B cell (primary cell): ENCODE results near the gene ZNF273. TPM values are rescaled to one million over a fixed set of nuclear protein-coding genes. Genes with fewer than 3 reads are reported as not detected.

Experiments
- ATAC-seq: fragments of 200-7000 bp; cut with Tn5 transposase; one replicate; pipeline ENCODE4 v1.10.0; 2021; ENCODE audit warnings: low read depth, mild to moderate bottlenecking, moderate number of reproducible peaks, moderate library complexity
- CTCF ChIA-PET: fragments of 350-600 bp; sonication (Branson Sonifier 250); formaldehyde crosslinking; loops from one replicate; lab custom pipeline; 2021; ENCODE audit warnings: antibody characterized with exemption, inconsistent platforms; lab: Charles Lee
- POLR2A ChIA-PET: fragments of 350-600 bp; sonication (Branson Sonifier 250); formaldehyde crosslinking; loops from one replicate; lab custom pipeline; 2021; ENCODE audit warnings: antibody characterized with exemption; lab: Charles Lee
- DNase-seq: peaks from one replicate; pipeline ENCODE4 v3.0.0; 2013
- H2AFZ ChIP-seq: 2 replicates; pipeline ENCODE4 v1.6.1; 2012; ENCODE audit warnings: mild to moderate bottlenecking, low read depth, low read length; ENCODE audit not compliant: insufficient read depth, poor library complexity, severe bottlenecking
- H3K27ac ChIP-seq, 2 donors: 1 replicate in 1 of 2; 2 replicates in 1 of 2; pipeline ENCODE4 v1.5.1; 2012 to 2013; ENCODE audit warnings: low read length in 2 of 2, mild to moderate bottlenecking in 2 of 2, moderate library complexity in 1 of 2
- H3K27me3 ChIP-seq, 4 experiments: fragments of 200-600 bp in 1 of 4; sonication (generic) in 1 of 4; replicated peaks in 1 of 4; 1 replicate in 2 of 4; 2 replicates in 2 of 4; pipeline versions ENCODE4 v1.6.1 to v1.7.0; 2013 to 2016; ENCODE audit warnings: low read length in 3 of 4, mild to moderate bottlenecking in 2 of 4, mixed read lengths in 1 of 4, moderate library complexity in 1 of 4; ENCODE audit not compliant: insufficient read depth in 4 of 4, control insufficient read depth in 3 of 4; ENCODE audit errors: control extremely low read depth in 1 of 4
- H3K36me3 ChIP-seq, 2 experiments: replicated peaks in 1 of 2; 1 replicate in 1 of 2; 2 replicates in 1 of 2; pipeline versions ENCODE4 v1.6.1 to v1.7.1; 2013; ENCODE audit warnings: low read length in 1 of 2; ENCODE audit not compliant: insufficient read depth in 2 of 2, control insufficient read depth in 1 of 2; ENCODE audit errors: control extremely low read depth in 1 of 2, extremely low read depth in 1 of 2
- H3K4me1 ChIP-seq, 2 donors: fragments of 200-600 bp in 1 of 2; sonication (generic) in 1 of 2; 1 replicate in 1 of 2; 2 replicates in 1 of 2; pipeline versions ENCODE4 v1.5.1 to v1.6.1; 2013 to 2017; ENCODE audit warnings: low read length in 2 of 2; ENCODE audit not compliant: control insufficient read depth in 2 of 2, insufficient read depth in 2 of 2
- H3K4me2 ChIP-seq: replicated peaks from 2 replicates; pipeline ENCODE3; 2012; ENCODE audit warnings: mild to moderate bottlenecking, low read depth, low read length; ENCODE audit not compliant: poor library complexity, severe bottlenecking
- H3K4me3 ChIP-seq, 5 experiments: fragments of 200-600 bp in 1 of 5; sonication (generic) in 1 of 5; 1 replicate in 3 of 5; 2 replicates in 2 of 5; pipeline versions ENCODE4 v1.5.1 to v1.7.0; 2011 to 2016; ENCODE audit warnings: low read length in 4 of 5, mild to moderate bottlenecking in 4 of 5, low read depth in 2 of 5, control low read depth in 1 of 5, moderate library complexity in 1 of 5; ENCODE audit not compliant: insufficient read depth in 1 of 5; ENCODE audit errors: control extremely low read depth in 1 of 5, extremely low read depth in 1 of 5
- H3K79me2 ChIP-seq: fragments of 200-600 bp; sonication (generic); one replicate; pipeline ENCODE4 v1.6.0; 2016; ENCODE audit warnings: low read length; ENCODE audit not compliant: control insufficient read depth, insufficient read depth
- H3K9ac ChIP-seq: fragments of 200-600 bp; sonication (generic); 2 replicates; pipeline ENCODE4 v1.6.1; 2017; ENCODE audit warnings: mild to moderate bottlenecking, low read length, moderate library complexity
- H3K9me3 ChIP-seq, 3 donors: one replicate each; pipeline versions ENCODE4 v1.6.1 to v1.7.1; 2013; ENCODE audit warnings: low read length in 2 of 3; ENCODE audit not compliant: control insufficient read depth in 2 of 3, insufficient read depth in 1 of 3; ENCODE audit errors: control extremely low read depth in 1 of 3
- H4K20me1 ChIP-seq: 2 replicates; pipeline ENCODE4 v1.6.0; 2012; ENCODE audit warnings: mild to moderate bottlenecking, low read length; ENCODE audit not compliant: insufficient read depth, control insufficient read depth, poor library complexity, severe bottlenecking
- H3K27ac Mint-ChIP-seq: one replicate; pipeline ENCODE4 v1.8.0; 2021; ENCODE audit warnings: mixed read lengths
- H3K27me3 Mint-ChIP-seq: one replicate; pipeline ENCODE4 v1.8.0; 2021; ENCODE audit warnings: mixed read lengths
- H3K4me1 Mint-ChIP-seq: one replicate; pipeline ENCODE4 v1.8.0; 2021; ENCODE audit warnings: mixed read lengths
- H3K4me3 Mint-ChIP-seq: one replicate; pipeline ENCODE4 v1.8.0; 2021; ENCODE audit warnings: mixed read lengths
- H3K9me3 Mint-ChIP-seq: one replicate; pipeline ENCODE4 v1.8.0; 2022; ENCODE audit warnings: mixed read lengths; ENCODE audit not compliant: insufficient read depth
- CTCF ChIP-seq: fragments of 200-600 bp; IDR thresholded peaks from one replicate; pipeline ENCODE4 v1.8.0; 2022; ENCODE audit warnings: antibody characterized with exemption, mild to moderate bottlenecking
- EZH2 ChIP-seq: IDR thresholded peaks from 2 replicates; pipeline ENCODE4 v1.6.1; 2012; ENCODE audit warnings: borderline replicate concordance, low read depth, mild to moderate bottlenecking, moderate library complexity, low read length; ENCODE audit not compliant: insufficient read depth, poor library complexity, severe bottlenecking
- WGBS: methylation state at CpG from one replicate; pipeline ENCODE4 v1.1.5; 2013; ENCODE audit warnings: missing lambda C conversion rate; ENCODE audit not compliant: insufficient coverage; 5-methylcytosine and 5-hydroxymethylcytosine counted together
- intact Hi-C: fragments of 100-400 bp; cut with micrococcal nuclease; formaldehyde crosslinking; loops from one replicate; pipeline ENCODE4 v1.10.0; 2022
- polyA plus RNA-seq: library from polyadenylated mRNA; depleted of rRNA; stranded (reverse); fragments of >200 nt; gene quantifications from 2 replicates; pipeline ENCODE4 v1.2.3, GENCODE V29; 2012
- total RNA-seq, 2 donors: library from RNA; stranded (reverse); fragments of 120-200 nt in 1 of 2; gene quantifications; 1 replicate in 1 of 2; 2 replicates in 1 of 2; pipeline versions ENCODE4 v1.2.3 to v1.2.4, GENCODE V29; 2013 to 2022

ZNF273 gene
- total and polyA plus RNA-seq, 2 donors (not counting 1 experiment from before 2014, with no cell fraction given): 3.8 to 12.7 TPM

DNA sequence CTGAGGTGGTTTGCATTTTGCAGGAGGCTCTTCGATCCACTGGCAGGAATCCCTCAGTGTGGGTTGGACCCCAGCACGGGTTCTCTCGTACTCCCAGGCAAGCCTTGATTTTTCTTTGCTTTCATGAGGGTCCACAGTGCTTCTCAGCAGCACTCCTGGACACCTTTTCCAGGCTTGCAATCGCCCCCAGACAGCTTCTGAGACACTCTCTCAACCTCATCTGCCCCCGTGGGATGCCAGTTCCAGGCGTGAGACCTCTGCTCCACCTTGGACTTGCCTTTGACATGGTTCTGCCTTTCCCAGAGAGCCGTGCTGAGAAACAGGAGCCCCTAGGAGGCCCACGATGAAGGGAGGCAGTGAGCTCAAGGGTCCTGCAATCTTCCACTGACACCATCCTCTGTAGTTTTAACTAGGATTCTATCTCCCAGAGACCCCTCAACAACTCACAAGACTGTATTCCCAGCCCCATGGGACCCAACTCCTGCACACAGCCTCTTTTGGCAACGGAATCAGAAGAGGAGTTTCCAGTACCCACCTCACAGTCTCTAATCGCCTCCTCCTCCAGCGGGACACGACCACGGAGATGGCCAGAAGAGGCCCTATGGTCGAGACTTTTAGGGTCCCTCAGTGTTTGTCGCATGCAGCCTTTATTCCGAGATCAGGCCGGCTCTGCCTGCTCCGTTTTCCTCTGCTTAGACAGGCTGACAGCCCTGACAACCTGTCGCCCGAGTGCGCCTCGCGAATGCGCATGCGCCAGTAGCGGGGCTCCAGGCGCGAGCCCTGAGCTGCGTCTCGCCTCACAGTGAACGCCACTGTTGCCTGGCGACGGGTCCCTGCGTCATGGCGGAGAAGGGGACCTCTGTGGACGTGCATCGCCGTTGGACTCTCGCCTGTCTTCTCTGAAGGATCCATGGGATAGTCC lies 26.0 kb upstream of the ZNF273 start:
- peak overlapping the region; percentile 70 for H3K4me2 ChIP-seq
- peaks cover 21% of the 10 kb centered on the region for H3K27me3 Mint-ChIP-seq

More for the DNA sequence above, 26.0 kb upstream of the ZNF273 start:
- peak; percentile 75 for ATAC-seq
- peaks cover 6% of the 10 kb centered on the region for H3K4me1 Mint-ChIP-seq
- Histone ChIP-seq H3K27me3 (peaks cover 0 to 25% (median 2%) of the 10 kb centered on the region in 4 experiments), H3K9ac (peak overlapping the region; percentile 34), H3K36me3 (no peaks in the 10 kb centered on the region), H4K20me1 (no peaks in the 10 kb centered on the region), H2AFZ (peak overlapping the region; percentile 66), H3K79me2 (no peaks in the 10 kb centered on the region), H3K9me3 (peaks cover 0 to 58% (median 0%) of the 10 kb centered on the region in 3 donors), H3K4me3 (peak overlapping the region in 3 of 5 experiments; percentile 15 to 44 (median 22)), H3K27ac (no peak overlapping the region), H3K4me1 (peaks cover under 1 to 10% of the 10 kb centered on the region in 2 donors)
- H3K4me3 Mint-ChIP-seq: peak overlapping the region; percentile 75
- POLR2A ChIA-PET: no interaction called here
- H3K27ac Mint-ChIP-seq: no peak overlapping the region
- CTCF ChIA-PET: interaction anchor here (1.4 kb wide), 1 partner anchor 11 kb away, joined by 3 read pairs; no protein-coding TSS in a partner anchor
- TF ChIP-seq EZH2 (no peak), CTCF (no peak)
- WGBS: 26% methylated on average over 39 of the region's 39 CpGs
- no peaks in the 10 kb centered on the region for H3K9me3 Mint-ChIP-seq
- intact Hi-C loops: no loop called here
- peak; percentile 66 for DNase-seq
